Liver (tissue), 9 donors: Measurements from ENCODE around the gene PDGFC. TPM values are rescaled to one million over a fixed set of nuclear protein-coding genes. Genes with fewer than 3 reads are reported as not detected.

ENCODE experiments used
- DNase-seq: peaks from one replicate; pipeline ENCODE4 v3.0.0-alpha.2; 2017; ENCODE audit warnings: low spot score
- H3K27ac ChIP-seq, 2 donors: one replicate each; pipeline ENCODE4 v1.7.0; 2013; ENCODE audit warnings: inconsistent platforms in 2 of 2, low read length in 2 of 2, control low read depth in 1 of 2, low read depth in 1 of 2, mild to moderate bottlenecking in 1 of 2
- H3K27me3 ChIP-seq, 4 donors: one replicate each; pipeline versions ENCODE4 v1.6.1 to v1.7.0; 2013; ENCODE audit warnings: low read length in 3 of 4, inconsistent platforms in 1 of 4, mild to moderate bottlenecking in 1 of 4, moderate library complexity in 1 of 4; ENCODE audit not compliant: control insufficient read depth in 4 of 4, insufficient read depth in 4 of 4
- H3K36me3 ChIP-seq, 4 donors: one replicate each; pipeline versions ENCODE4 v1.6.1 to v1.7.0; 2013; ENCODE audit warnings: low read length in 3 of 4, mild to moderate bottlenecking in 3 of 4, low read depth in 1 of 4, moderate library complexity in 1 of 4; ENCODE audit not compliant: control insufficient read depth in 4 of 4, insufficient read depth in 3 of 4
- H3K4me1 ChIP-seq, 4 donors: one replicate each; pipeline versions ENCODE4 v1.6.1 to v1.7.0; 2013; ENCODE audit warnings: low read length in 3 of 4, mild to moderate bottlenecking in 3 of 4, moderate library complexity in 1 of 4; ENCODE audit not compliant: control insufficient read depth in 4 of 4, insufficient read depth in 4 of 4
- H3K4me3 ChIP-seq, 3 donors: one replicate each; pipeline versions ENCODE4 v1.6.1 to v1.7.0; 2013; ENCODE audit warnings: low read length in 3 of 3, control low read depth in 1 of 3, low read depth in 1 of 3, mild to moderate bottlenecking in 1 of 3
- H3K9ac ChIP-seq, 2 donors: one replicate each; pipeline ENCODE4 v1.7.0; 2013; ENCODE audit warnings: low read length in 2 of 2, mild to moderate bottlenecking in 2 of 2, moderate library complexity in 2 of 2, control low read depth in 1 of 2, low read depth in 1 of 2
- H3K9me3 ChIP-seq, 4 donors: one replicate each; pipeline versions ENCODE4 v1.6.1 to v1.7.0; 2013; ENCODE audit warnings: low read length in 3 of 4; ENCODE audit not compliant: control insufficient read depth in 4 of 4
- EGR1 ChIP-seq, 2 donors: IDR thresholded peaks; 2 replicates each; pipeline ENCODE4 v1.6.1; 2016 to 2018; ENCODE audit warnings: antibody characterized with exemption in 2 of 2, low read depth in 2 of 2
- FOXA1 ChIP-seq: IDR thresholded peaks from 2 replicates; pipeline ENCODE4 v1.6.1; 2016; ENCODE audit warnings: antibody characterized with exemption
- FOXA2 ChIP-seq: IDR thresholded peaks from 2 replicates; pipeline ENCODE4 v1.6.1; 2016; ENCODE audit warnings: antibody characterized with exemption
- GABPA ChIP-seq, 2 donors: IDR thresholded peaks in 1 of 2; conservative IDR thresholded peaks in 1 of 2; 2 replicates each; pipeline ENCODE4 v1.6.1; 2016; ENCODE audit warnings: antibody characterized with exemption in 2 of 2, mild to moderate bottlenecking in 1 of 2, moderate library complexity in 1 of 2
- HNF4A ChIP-seq, 2 donors: conservative IDR thresholded peaks; 2 replicates each; pipeline ENCODE4 v1.6.1; 2016; ENCODE audit warnings: antibody characterized with exemption in 2 of 2, mild to moderate bottlenecking in 2 of 2
- JUND ChIP-seq, 2 donors: IDR thresholded peaks; 2 replicates each; pipeline ENCODE4 v1.6.1; 2016; ENCODE audit warnings: antibody characterized with exemption in 2 of 2
- NR2F2 ChIP-seq: IDR thresholded peaks from 2 replicates; pipeline ENCODE4 v1.6.1; 2016; ENCODE audit warnings: antibody characterized with exemption
- RAD21 ChIP-seq, 2 donors: IDR thresholded peaks; 2 replicates each; pipeline ENCODE4 v1.6.1; 2016; ENCODE audit warnings: antibody characterized with exemption in 2 of 2, mild to moderate bottlenecking in 2 of 2
- REST ChIP-seq: IDR thresholded peaks from 2 replicates; pipeline ENCODE4 v1.6.1; 2016; ENCODE audit warnings: antibody characterized with exemption, mild to moderate bottlenecking
- RXRA ChIP-seq, 2 donors: IDR thresholded peaks; 2 replicates each; pipeline ENCODE4 v1.6.1; 2017 to 2018; ENCODE audit warnings: antibody characterized with exemption in 2 of 2, mild to moderate bottlenecking in 1 of 2
- TAF1 ChIP-seq: conservative IDR thresholded peaks from 2 replicates; pipeline ENCODE4 v1.6.1; 2016; ENCODE audit warnings: antibody characterized with exemption, mild to moderate bottlenecking
- YY1 ChIP-seq: IDR thresholded peaks from 2 replicates; pipeline ENCODE4 v1.6.1; 2016; ENCODE audit warnings: antibody characterized with exemption, mild to moderate bottlenecking
- ZBTB33 ChIP-seq: IDR thresholded peaks from 2 replicates; pipeline ENCODE4 v1.6.1; 2016; ENCODE audit warnings: antibody characterized with exemption
- WGBS: extraction: QIAGEN DNeasy Blood & Tissue Kit; methylation state at CpG from one replicate; pipeline ENCODE4 v1.1.7; 2013; 5-methylcytosine and 5-hydroxymethylcytosine counted together
- polyA plus RNA-seq, 2 donors: library from polyadenylated mRNA; stranded (reverse) in 1 of 2; unstranded in 1 of 2; fragments of 200-250 nt in 1 of 2; fragments of >200 nt in 1 of 2; fragmentation: Nextera tagmentation in 1 of 2; extraction: Ambion mirVana in 1 of 2; gene quantifications; one replicate each; pipeline versions ENCODE4 v1.2.1 to v1.2.3, GENCODE V29; 2013 to 2015
- total RNA-seq, 2 donors: library from RNA; depleted of rRNA; stranded (reverse); fragments of >200 nt; gene quantifications; one replicate each; pipeline ENCODE4 v1.2.3, GENCODE V29; 2014
- donor health status: healthy.
- donor health status: healthy.
- donor health status: healthy.
- donor health status: healthy.
- donor health status: healthy.

PDGFC gene
- total and polyA plus RNA-seq, 4 donors = 5.8 to 25.7 (median 9.7) TPM

DNA sequence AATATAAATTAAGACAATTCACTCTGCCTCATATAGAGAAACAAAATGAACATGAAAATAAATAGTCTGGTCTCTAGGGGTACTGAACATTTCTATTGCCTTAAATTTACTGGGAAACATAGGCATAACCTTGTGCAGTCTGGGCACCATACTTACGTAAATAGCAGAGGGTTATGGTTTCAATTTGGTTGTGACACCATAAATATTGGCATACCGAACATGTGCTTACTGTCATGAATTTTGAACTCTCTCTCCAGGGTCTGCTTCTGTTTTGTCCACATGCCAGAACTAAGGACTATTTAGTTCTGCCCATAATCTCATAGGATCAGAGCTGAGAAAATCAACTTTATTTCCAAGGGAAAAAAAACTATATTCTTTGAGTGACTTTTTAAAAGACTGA, 17.6 kb downstream of the PDGFC start (continued):
- no peak for TF ChIP-seq ZBTB33

DNA sequence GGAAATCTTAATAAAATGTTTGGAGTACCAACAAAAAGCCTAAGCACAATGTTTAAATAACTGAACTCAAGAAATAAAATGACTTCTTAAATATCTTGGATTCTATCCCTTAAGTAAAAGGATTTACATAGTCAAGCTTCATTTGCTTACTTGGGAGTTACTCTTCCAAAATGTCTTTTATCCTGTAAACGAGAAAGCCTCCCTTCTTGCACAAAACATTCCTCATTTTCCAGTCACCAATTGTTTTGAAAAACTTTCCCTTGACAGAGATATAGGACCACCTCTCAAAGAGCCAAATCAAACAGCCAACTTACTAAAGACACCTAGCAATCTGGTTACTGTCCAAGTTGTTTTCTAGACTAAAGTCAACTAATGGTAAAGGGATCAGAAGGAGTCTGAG, 18.6 kb downstream of the PDGFC start:
- 70% methylated on average over 1 of the region's 1 CpG for WGBS
- Histone ChIP-seq H3K27me3 (no peaks in the 10 kb centered on the region), H3K4me3 (no peak overlapping the region), H3K27ac (no peak overlapping the region), H3K36me3 (no peaks in the 10 kb centered on the region), H3K9ac (no peak overlapping the region), H3K9me3 (no peaks in the 10 kb centered on the region), H3K4me1 (peaks cover 14 to 51% (median 32%) of the 10 kb centered on the region in 4 donors)
- no peak for DNase-seq
- TF ChIP-seq YY1 = no peak
- no peak for TF ChIP-seq NR2F2
- TF ChIP-seq ZBTB33 = no peak
- no peak for TF ChIP-seq FOXA1

DNA sequence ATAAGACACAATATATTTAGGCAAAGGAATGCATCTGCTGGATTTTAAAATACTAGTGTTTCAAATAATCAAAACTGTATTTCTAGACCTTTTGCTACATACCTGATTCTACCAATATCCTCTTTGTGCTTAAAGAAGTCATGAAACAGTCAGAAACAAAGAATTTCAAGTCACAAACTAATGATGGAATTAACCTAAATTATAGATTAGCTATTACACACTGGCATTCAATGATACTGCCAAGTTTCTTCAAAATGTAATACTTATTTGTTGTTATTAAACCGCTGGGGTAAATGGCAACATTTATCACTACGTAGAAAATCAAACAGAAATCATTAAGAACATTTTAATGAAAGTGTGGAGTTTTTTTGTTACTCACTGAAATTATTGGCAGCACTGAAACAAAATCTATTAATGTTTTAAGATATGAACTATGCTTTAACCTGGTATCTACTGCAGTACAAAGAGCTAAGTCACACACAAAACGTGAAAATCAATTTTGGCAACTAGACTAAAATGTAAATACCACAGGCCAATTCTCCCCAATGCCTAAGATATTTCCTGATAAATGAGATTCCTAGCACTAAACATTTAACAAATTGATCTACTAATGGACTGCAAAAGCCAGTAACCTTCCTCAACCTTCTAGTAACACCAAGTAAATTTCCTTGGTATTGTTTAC, 19.4 kb downstream of the PDGFC start:
- Histone ChIP-seq H3K9ac (no peak overlapping the region), H3K27ac (no peak overlapping the region), H3K9me3 (no peaks in the 10 kb centered on the region), H3K4me1 (peaks cover 14 to 46% (median 28%) of the 10 kb centered on the region in 4 donors), H3K27me3 (no peaks in the 10 kb centered on the region), H3K4me3 (no peak overlapping the region), H3K36me3 (no peaks in the 10 kb centered on the region)
- 35% methylated on average over 3 of the region's 3 CpGs for WGBS
- peak in 1 of 2 donors; percentile 10 for TF ChIP-seq HNF4A (conservative IDR thresholded peaks at IDR 0.05)
- no peak for TF ChIP-seq YY1
- TF ChIP-seq FOXA2 = peak; percentile 62
- TF ChIP-seq ZBTB33 = peak; percentile 17
- no peak for TF ChIP-seq EGR1 (IDR thresholded peaks at IDR 0.05; ENCODE audit: low read depth in 2 of 2)
- DNase-seq = no peak

- DNase-seq = no peak
- Histone ChIP-seq H3K27ac (no peak overlapping the region), H3K4me3 (no peak overlapping the region), H3K4me1 (peaks cover 12 to 40% (median 25%) of the 10 kb centered on the region in 4 donors), H3K36me3 (no peaks in the 10 kb centered on the region), H3K9ac (no peak overlapping the region), H3K9me3 (no peaks in the 10 kb centered on the region), H3K27me3 (no peaks in the 10 kb centered on the region)
- WGBS = 89% methylated on average over 3 of the region's 3 CpGs
- TF ChIP-seq REST = no peak
- TF ChIP-seq TAF1 = no peak
- TF ChIP-seq GABPA (IDR thresholded peaks at IDR 0.05 in 1 of 2, conservative IDR thresholded peaks at IDR 0.05 in 1 of 2) = no peak
- TF ChIP-seq RAD21 (IDR thresholded peaks at IDR 0.05) = no peak
- no peak for TF ChIP-seq FOXA2
- TF ChIP-seq ZBTB33 = no peak
- no peak for TF ChIP-seq RXRA (IDR thresholded peaks at IDR 0.05)
- TF ChIP-seq NR2F2 = no peak
- no peak for TF ChIP-seq JUND (IDR thresholded peaks at IDR 0.05)
Measured at GRCh38 chr4:156950948-156951347, 20.7 kb downstream of the PDGFC start.
